ENCODE data around the gene TECR. TPM values are rescaled to one million over a fixed set of nuclear protein-coding genes. Genes with fewer than 3 reads are reported as not detected.

TECR gene
- total RNA-seq, 1 experiment from 2014 or later = 164 TPM

GRCh38 chr19:14542711-14543328 lies 13.4 kb downstream of the TECR start:
- Histone ChIP-seq H2BK20ac (ENCODE audit: low read depth, low read length, poor library complexity, severe bottlenecking) (no peak overlapping the region), H3K27me3 (ENCODE audit: insufficient read depth, low read length) (no peaks in the 10 kb centered on the region), H3K9ac (ENCODE audit: extremely low read depth, insufficient read length, low read length) (no peak overlapping the region), H3T11ph (ENCODE audit: low read length) (no peak overlapping the region), H3K79me1 (ENCODE audit: insufficient read depth, low read depth, low read length, poor library complexity, severe bottlenecking) (no peaks in the 10 kb centered on the region), H3K4me2 (ENCODE audit: insufficient read depth, insufficient read length, low read length) (no peak overlapping the region), H3K4ac (ENCODE audit: low read depth, low read length) (no peak overlapping the region), H4K91ac (ENCODE audit: insufficient read length, low read depth, low read length) (no peak overlapping the region), H3K27ac (ENCODE audit: insufficient read length, low read depth, low read length) (no peak overlapping the region), H4K20me1 (ENCODE audit: control insufficient read depth, insufficient read depth, insufficient read length) (no peaks in the 10 kb centered on the region), H3K14ac (ENCODE audit: insufficient read depth, low read length) (no peak overlapping the region), H3K79me2 (ENCODE audit: insufficient read depth, low read length) (peaks cover 5% of the 10 kb centered on the region; the same call in 1 of the 2 replicates), H4K8ac (replicated peaks; ENCODE audit: insufficient read length, low read depth, low read length) (no peak overlapping the region), H3K4me1 (ENCODE audit: insufficient read depth, low read length) (no peaks in the 10 kb centered on the region), H2BK15ac (ENCODE audit: low read depth, low read length) (no peak overlapping the region), H4K5ac (ENCODE audit: insufficient read length, low read depth, low read length) (no peak overlapping the region), H2BK120ac (ENCODE audit: low read depth, low read length, poor library complexity, severe bottlenecking) (no peak overlapping the region), H3K23ac (ENCODE audit: insufficient read length, low read depth, low read length) (no peak overlapping the region), H3K23me2 (ENCODE audit: insufficient read length, low read depth, low read length, poor library complexity, severe bottlenecking) (no peaks in the 10 kb centered on the region), H3K56ac (ENCODE audit: insufficient read length, low read depth, low read length) (no peak overlapping the region), H2AK5ac (ENCODE audit: insufficient read length, low read length) (no peak overlapping the region), H2BK5ac (ENCODE audit: insufficient read length, low read length) (no peak overlapping the region), H3K18ac (ENCODE audit: insufficient read length, low read depth, low read length) (no peak overlapping the region), H3K9me3 (ENCODE audit: control insufficient read depth, low read depth, low read length) (no peaks in the 10 kb centered on the region), H2BK12ac (ENCODE audit: insufficient read length, low read depth, low read length) (no peak overlapping the region), H2AFZ (ENCODE audit: low read length) (no peak overlapping the region)
- no peak for TF ChIP-seq CTCF (conservative IDR thresholded peaks at IDR 0.05)
- Mint-ChIP-seq H3K4me3 (no peak overlapping the region), H3K9me3 (no peaks in the 10 kb centered on the region; a peak in 1 of 5 replicates), H3K4me1 (peaks cover 2 to 6% of the 10 kb centered on the region in 2 experiments; a peak in 2 of 4 replicates), H3K27me3 (ENCODE audit: low read depth) (no peaks in the 10 kb centered on the region), H3K27ac (no peak overlapping the region; a peak in 2 of 7 replicates), H3K36me3 (ENCODE audit: insufficient read depth in 1 of 3, low read depth in 3 of 3) (peaks cover 0 to 7% (median 5%) of the 10 kb centered on the region in 3 experiments; a peak in 2 of 7 replicates)
- peak; percentile 28 for DNase-seq
- WGBS (ENCODE audit: extremely low coverage, insufficient read length, low lambda C conversion rate) = no CpG with 5 or more reads among the region's 7 CpGs

Measured in H9 (cell line).